Measurements from ENCODE around the gene GPR153.

GPR153 gene

DNA sequence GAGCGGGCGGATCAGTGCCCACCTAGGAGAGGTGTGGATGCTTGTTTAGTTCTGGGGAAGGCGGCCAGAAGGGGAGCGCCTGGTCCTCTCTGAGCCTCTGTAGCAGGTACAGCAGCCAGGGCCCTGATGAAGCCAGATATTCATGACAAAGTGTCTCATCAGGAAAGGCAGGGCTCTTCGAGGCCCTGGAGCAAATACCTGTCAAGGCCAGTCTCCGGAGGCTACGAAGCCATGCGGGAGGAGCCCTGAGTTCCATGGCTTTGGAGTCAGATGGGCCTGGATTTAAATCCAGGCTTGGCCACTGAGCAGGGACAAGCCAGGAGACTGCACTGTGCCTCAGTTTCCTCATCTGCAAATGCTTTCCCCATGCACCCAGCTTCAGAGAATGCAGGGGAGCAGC, 25.4 kb upstream of the GPR153 start:
- no peak for DNase-seq

- no peak for DNase-seq
These were observed 24.4 kb upstream of the GPR153 start for GRCh38 chr1:6285336-6285735.

GRCh38 chr1:6282577-6283270, 21.8 kb upstream of the GPR153 start:
- no peak for DNase-seq

DNA sequence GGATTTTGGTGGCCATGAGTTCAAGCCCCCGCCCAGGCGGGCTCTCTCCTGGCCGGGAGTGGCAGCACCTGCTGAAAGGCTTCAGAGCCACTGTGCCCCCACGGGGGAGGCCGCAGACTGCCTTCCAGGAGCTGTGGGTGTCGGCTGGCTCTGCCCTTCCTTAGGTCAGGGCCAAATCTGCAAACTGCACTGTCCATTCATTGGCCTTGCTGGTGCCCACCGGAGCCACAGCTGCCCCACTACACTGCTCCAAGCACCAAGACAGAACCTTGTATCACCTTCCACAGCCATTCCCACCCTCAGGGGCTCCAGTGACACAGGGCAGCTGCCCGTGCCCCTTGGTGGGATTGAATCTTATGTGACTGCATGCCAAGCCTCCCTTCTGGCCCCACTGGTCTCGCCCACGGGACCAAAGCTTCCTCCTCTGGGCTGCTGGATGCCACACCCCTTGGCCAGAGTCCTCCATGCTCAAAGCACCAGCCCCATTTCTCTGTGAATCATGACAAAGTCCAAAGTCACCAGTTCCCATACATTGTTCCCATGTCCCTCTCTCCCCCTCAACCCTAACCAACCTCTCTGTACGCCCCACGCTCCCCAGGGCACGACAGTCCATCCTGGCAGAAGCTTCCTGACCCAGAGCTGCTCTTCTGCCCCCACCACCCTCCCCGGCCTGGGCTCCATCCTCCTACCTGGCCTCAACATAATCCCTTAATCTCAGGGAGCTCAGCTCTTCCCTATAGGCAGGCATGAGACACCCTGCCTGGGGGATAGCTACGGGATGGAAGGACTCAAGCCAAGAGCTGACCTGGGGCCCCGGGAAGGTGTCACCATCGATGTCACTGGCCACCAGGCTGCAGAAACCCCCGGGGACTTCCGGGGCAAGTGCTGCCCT, 20.9 kb upstream of the GPR153 start:
- DNase-seq, result no peak

DNA sequence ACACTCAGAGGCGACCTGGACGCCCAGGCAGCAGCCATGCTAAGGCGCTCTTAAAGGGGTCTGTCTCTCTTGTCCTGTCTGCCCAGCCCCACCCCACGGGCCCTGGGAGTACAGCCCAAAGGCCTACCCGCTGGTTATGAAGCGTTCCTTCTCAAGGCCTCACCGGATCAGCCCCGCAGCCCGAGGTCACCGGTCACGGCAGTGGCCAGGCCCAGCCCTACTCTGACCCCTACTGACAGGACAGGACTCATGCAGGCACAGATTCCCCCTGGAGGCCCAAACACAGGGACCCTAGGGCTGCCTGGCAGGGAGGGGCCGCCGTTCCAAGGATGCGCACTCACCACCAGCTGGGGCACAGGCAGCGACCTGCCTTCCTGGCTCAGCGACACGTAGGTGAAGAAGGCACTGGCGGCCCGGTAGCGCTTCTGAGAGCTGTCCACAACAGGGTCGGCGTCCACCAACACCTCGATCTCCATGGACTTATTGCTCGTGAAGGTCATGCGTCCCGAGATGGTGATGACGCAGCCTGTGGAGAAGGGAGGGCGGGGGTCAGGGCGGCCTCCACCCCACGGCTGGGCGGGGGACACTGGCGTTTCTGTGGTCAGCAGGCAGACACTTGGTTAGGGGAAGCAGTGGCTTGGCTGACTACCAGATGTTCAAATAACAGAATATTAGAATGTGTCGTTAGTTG, 20.0 kb upstream of the GPR153 start:
- no peak for DNase-seq

GRCh38 chr1:6279613-6280383, 18.9 kb upstream of the GPR153 start:
- DNase-seq, result no peak

- DNase-seq, result no peak
These were observed 18.2 kb upstream of the GPR153 start for GRCh38 chr1:6279066-6279465.

DNA sequence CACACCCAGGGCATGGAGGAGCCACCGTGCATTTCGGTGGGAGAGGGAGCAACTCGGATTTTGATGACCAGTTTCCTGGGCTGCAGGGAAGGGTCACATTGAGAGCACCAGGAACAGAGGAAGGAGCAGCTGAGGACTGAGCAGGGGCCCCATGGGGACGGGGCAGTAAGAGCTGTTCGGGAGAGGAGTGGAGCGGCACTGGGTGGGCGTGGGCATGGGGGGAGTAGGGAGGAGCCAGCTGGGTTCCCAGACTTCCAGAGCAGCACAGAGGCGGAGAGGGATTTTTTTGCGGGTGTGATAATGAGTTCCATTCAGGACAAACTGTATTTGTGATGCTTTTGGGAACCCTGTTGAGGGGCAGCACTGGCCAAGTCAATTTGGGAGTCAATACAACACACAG, 17.4 kb upstream of the GPR153 start:
- DNase-seq, result no peak

- no peak for DNase-seq
These were observed 16.1 kb upstream of the GPR153 start for GRCh38 chr1:6276811-6277555.

DNA sequence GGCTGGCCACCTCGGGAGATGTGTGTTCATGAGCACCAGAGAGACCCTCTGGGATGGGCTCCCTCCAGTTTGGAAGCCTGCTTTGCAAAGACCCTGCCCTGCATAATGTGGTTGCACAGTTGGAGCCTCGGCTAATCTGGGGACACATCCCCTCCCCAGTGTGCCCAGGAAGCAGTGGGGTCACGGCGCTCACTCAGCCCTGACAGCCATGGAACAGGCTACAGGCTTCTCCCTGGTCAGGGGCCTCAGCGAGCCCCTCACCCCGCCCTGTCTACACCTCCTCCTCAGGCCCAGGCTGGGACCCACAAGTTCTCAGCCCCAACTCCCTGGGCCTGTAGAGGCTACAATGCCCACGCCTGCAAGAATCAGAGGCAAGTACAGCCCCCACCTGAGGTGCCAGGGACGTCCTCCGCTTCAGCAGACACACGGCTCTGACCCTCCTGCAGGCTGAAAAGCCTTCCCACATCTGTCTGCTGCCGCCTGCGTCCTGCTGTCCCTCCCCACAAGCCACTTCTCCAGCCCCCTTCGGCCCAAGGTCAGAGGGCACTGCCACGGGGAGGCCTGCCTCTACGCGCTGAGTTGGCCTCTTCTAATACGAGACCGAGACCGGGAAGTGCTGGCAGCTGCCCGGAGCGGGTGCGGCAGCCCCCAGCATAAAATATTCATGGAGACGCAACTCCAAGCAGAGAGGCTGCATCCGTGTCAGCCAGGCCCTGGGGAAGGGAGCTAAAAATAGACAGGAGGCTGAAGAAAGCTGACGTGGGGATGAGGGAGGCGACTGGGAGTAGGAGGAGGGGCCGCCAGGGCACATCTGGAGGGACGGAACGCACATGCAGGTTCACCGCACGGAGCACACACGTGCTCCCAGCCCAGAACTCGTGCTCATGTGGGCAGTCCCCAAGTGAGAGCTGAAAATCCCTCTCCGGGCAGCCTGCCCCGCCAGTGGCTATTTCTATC, 15.2 kb upstream of the GPR153 start:
- peak; percentile 82 for DNase-seq

GRCh38 chr1:6274622-6275139, 13.8 kb upstream of the GPR153 start:
- no peak for DNase-seq

- DNase-seq, result no peak
These were observed 13.2 kb upstream of the GPR153 start for GRCh38 chr1:6274102-6274501.

GRCh38 chr1:6273380-6273891, 12.5 kb upstream of the GPR153 start:
- DNase-seq, result peak; percentile 69

GRCh38 chr1:6272868-6273267, 12.0 kb upstream of the GPR153 start:
- no peak for DNase-seq

GRCh38 chr1:6272452-6272851, 11.6 kb upstream of the GPR153 start:
- no peak for DNase-seq

GRCh38 chr1:6271554-6271953, 10.7 kb upstream of the GPR153 start:
- peak; percentile 28 for DNase-seq

- DNase-seq, result no peak
These were observed 10.1 kb upstream of the GPR153 start for GRCh38 chr1:6271006-6271405.

- no peak for DNase-seq
These were observed 9.5 kb upstream of the GPR153 start for GRCh38 chr1:6270401-6270800.

GRCh38 chr1:6269720-6270400, 9.0 kb upstream of the GPR153 start:
- no peak for DNase-seq

- no peak for DNase-seq
These were observed 8.4 kb upstream of the GPR153 start for GRCh38 chr1:6269296-6269695.
